ENCODE data around the gene ADAMTS17.

ADAMTS17 gene

DNA sequence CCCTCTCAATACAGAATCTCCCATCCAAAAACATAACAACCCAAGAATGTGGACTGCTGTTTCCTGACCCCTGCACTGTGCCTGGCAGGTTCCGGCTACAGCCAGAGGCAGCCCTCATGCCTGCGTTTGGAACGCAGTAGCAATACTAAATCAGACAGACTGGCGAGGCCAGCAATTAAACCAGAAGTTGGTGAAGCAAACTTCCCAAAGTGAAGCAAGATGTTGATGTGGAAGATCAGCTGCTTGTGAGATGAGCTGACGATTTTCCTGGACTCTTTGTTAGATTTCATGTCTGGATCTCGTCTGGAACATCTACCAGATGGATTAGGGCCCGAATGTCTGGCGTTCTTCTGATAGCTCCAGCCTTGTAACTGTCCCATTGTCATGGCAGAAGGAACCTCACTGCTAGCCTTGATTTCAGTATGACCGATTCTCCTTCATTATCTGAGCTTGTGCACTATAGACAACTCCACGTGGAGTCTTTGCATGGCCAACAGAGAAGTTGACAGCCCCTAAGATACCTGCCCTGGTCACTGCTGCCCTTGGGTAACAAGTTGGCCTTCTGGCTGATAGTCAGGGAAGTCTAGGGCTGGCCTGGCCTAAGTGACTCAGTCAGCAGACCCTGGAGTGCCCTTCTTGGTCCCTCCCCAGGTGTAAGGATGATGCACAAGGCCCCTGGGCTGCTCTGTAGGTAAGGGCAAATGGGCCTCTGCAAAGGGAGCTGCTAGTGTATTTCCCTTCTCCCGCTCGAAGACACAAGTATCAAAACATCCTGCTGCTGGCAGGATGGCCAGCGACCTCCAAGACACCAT, 126.5 kb downstream of the ADAMTS17 start:
- DNase-seq: no peak
- in situ Hi-C loops (cut with HindIII; ENCODE audit: low pct_ligation_motif_present, low pct_unique_long_range_greater_than_20kb, low sequenced_read_pairs): no loop called here

- in situ Hi-C loops (cut with HindIII; ENCODE audit: low pct_ligation_motif_present, low pct_unique_long_range_greater_than_20kb, low sequenced_read_pairs): no loop called here
- DNase-seq: no peak
These were observed 129.6 kb downstream of the ADAMTS17 start for GRCh38 chr15:100211855-100212850.

GRCh38 chr15:100210338-100210737, 131.4 kb downstream of the ADAMTS17 start:
- in situ Hi-C loops (cut with HindIII; ENCODE audit: low pct_ligation_motif_present, low pct_unique_long_range_greater_than_20kb, low sequenced_read_pairs): no loop called here
- DNase-seq: no peak

DNA sequence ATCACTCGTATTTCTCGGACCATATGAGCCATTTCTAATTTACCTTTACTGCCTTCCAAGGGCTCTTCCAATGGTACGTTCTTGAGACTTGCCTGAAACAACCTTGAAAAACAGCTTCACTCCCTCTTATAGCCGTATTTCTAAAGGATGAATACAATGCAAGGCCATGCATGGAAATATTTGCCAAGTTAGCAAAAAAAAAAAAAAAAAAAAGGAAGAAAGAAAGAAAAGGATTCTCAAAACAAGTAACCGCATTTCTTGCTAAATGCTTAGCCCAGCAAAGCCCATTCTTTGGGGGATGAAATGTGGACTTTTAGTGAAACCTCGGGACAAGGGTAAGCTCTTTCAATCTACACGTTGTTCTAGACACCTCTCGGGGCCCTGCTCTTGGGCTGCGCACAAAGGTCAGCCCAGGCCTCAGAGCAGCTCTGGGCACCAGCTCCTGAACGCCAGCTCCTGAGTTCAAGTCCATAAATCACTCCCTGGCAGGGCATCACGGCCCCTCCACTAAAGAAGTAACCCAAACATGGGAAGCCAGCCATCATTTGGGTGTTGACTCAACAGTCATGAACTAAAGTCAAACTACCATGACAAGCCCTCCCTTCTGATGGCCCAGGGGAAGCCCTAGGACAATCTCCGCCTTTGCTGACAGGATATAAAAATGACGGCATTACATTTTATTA, 132.7 kb downstream of the ADAMTS17 start:
- in situ Hi-C loops (cut with HindIII; ENCODE audit: low pct_ligation_motif_present, low pct_unique_long_range_greater_than_20kb, low sequenced_read_pairs): no loop called here
- DNase-seq: no peak

DNA sequence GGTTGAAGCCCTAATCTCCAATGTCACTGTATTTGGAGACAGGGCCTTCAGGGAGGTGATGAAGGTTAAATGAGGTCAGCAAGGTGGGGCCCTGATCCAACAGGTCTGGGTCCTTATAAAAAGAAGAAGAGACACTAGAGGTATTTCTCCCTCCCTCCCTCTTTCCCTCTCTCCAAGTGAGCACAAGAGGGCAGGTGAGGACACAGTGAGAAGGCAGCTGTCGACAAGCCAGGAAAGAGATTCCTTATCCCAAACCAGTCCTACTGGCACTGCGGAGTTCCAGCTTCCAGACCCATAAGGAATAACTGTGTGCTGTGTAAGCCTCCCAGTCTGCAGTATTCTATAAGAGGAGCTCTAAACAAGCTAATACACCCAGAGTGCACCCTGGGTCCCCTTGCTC, 134.7 kb downstream of the ADAMTS17 start:
- DNase-seq: no peak
- in situ Hi-C loops (cut with HindIII; ENCODE audit: low pct_ligation_motif_present, low pct_unique_long_range_greater_than_20kb, low sequenced_read_pairs): no loop called here

DNA sequence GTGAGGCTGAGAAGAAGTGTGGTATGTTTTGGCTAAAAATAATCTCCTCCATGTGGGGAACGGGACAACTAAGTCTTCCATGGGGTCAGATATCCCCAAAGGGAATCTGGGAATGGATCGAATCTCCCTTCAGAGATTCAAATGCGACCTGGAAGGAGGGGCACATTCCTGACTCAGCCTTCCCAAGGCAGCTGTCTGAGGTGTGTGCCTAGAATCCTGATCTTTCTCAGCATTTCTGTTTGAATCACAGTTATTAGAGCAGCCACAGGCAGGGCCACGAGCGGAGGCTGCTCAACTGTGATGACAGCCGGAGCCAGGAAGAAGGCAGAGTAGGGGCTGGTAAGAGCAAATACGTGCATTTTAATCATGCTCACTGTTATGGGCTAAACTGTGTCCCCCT, 135.1 kb downstream of the ADAMTS17 start:
- in situ Hi-C loops (cut with HindIII; ENCODE audit: low pct_ligation_motif_present, low pct_unique_long_range_greater_than_20kb, low sequenced_read_pairs): no loop called here
- DNase-seq: no peak

DNA sequence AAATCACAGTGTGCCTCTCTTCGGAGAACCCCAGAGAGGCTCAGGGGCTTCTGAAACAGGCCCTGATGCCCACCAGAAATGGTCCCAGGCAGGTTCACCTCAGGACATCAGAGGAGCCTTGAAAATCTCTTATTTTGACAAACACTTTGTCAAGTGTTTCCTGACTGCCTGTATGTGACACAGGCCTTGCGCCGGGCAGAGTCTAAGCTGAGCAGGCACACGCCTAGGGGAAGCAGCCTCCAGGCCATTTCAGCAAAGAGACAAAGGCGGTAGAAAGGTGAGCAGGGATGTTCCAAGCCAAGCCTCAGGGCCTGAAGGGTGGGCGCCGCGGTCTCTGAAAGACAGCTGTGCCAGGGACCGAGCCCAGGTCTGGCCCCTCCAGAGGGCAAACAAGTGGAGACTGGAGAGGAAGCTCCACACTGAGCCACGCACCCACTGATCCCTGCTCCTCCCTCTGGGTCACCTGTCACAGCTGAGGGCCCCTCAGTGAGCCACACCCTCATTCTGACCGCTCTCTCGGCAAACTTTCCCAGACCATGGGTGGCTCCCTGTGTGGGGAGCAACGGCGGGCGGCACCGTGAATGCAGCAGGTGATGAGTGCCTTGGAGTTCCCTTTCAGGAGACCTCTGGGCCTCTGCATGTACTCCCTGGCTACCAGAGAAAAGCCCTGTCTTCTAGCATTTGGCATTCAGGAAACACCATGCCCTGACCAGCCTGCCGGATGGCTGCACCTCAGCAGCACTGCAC, 136.1 kb downstream of the ADAMTS17 start:
- no peak for DNase-seq
- in situ Hi-C loops (cut with HindIII; ENCODE audit: low pct_ligation_motif_present, low pct_unique_long_range_greater_than_20kb, low sequenced_read_pairs): no loop called here

DNA sequence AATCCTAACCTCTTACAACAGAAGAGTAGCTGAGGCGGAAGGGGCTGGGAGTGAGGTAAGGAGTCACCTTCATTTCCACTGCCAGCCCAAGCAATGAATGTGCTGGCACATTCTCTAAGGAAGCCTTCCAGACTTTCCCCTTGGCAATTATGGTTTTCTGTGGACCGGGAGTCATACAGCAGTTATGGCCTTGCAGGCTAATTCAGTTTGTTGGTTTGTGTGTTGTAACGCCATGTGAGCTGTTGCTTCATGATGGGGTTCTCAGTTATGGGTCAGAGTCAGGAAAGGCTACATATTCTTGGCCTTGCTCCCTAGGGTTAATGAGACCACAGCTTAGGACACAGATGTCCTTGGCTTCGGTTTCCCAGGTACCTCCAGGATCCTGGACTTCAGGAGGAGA, 137.0 kb downstream of the ADAMTS17 start:
- in situ Hi-C loops (cut with HindIII; ENCODE audit: low pct_ligation_motif_present, low pct_unique_long_range_greater_than_20kb, low sequenced_read_pairs): no loop called here
- no peak for DNase-seq

DNA sequence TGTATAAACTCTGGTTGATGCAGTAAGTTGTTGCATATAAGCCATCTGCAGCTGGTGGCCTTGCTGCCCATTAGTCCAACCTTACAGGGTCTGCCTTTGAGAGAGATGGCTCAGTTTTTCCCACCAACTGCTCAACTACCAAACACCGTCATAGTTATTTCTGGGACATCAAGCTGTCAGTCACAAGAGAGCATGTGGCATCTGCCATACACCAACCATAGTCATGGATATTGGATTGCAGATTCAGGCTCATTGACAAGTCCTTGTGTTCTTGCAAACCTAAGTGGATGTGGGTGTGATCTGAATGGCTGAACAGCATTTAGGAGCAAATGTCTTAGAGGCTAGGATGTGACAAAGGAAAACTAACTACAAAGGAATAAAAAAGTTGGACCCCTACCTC, 137.6 kb downstream of the ADAMTS17 start:
- DNase-seq: no peak
- in situ Hi-C loops (cut with HindIII; ENCODE audit: low pct_ligation_motif_present, low pct_unique_long_range_greater_than_20kb, low sequenced_read_pairs): no loop called here

DNA sequence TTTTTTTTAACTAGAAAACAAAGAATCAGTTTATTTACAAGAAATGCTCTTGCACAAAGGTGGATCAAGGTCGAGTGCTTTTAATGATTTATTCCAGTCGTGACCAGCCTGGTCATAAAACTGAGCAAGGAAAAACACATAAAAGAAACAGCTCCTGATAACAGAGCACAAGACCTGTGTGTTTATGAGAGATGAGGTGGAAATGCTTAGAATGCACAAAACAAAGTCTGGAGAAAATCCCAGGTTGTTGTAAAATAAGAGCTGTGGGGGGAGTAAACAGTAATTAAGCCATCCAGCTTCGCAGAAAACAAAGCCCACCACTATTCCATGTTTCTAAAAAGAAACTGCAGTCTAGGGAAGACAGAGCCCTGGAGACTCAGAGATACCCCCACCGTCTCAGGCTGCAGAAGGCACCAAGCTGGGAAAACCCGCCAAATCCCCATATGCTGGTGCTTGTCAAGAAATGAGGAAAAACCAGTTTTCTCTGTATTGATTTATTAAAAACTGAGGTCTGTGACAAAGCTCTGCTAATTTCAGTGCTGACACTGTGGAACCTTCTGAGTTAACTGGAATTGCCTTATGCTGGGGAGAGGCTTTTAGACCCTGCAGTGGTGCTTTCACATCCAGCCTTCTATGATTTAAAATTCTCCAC, 139.3 kb downstream of the ADAMTS17 start:
- in situ Hi-C loops (cut with HindIII; ENCODE audit: low pct_ligation_motif_present, low pct_unique_long_range_greater_than_20kb, low sequenced_read_pairs): no loop called here
- DNase-seq: no peak

GRCh38 chr15:100201376-100202280, 140.1 kb downstream of the ADAMTS17 start:
- in situ Hi-C loops (cut with HindIII; ENCODE audit: low pct_ligation_motif_present, low pct_unique_long_range_greater_than_20kb, low sequenced_read_pairs): no loop called here
- DNase-seq: no peak

GRCh38 chr15:100200287-100200880, 141.4 kb downstream of the ADAMTS17 start:
- DNase-seq: no peak
- in situ Hi-C loops (cut with HindIII; ENCODE audit: low pct_ligation_motif_present, low pct_unique_long_range_greater_than_20kb, low sequenced_read_pairs): no loop called here

DNA sequence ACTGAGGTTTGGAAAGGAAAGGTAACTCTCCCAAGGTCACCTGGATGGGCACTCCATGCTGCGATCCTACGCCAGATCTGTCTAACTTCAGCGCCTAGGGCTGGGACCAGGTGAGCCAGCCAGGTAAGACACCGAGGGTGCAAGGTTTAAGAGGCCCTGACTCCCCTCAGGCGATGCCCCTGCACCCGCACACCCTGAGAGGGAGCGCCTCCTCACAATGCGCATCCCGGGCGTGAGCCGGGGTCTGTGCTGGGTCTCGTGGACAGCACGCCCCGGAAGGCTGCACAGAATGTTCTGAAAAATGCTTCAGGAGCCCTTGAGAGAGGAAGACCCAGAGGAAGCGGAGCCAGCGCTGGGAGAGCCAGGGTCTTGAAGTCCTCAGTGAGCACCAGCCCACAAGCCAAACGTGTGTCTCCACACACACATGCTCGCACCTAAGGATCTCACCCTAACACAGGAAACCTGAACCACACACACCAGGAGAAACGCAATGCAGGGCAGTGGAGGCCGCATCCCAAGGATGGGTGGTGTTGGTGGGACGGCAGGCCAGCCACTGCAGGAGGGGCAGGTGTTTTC, 142.0 kb downstream of the ADAMTS17 start:
- in situ Hi-C loops (cut with HindIII; ENCODE audit: low pct_ligation_motif_present, low pct_unique_long_range_greater_than_20kb, low sequenced_read_pairs): no loop called here
- no peak for DNase-seq

DNA sequence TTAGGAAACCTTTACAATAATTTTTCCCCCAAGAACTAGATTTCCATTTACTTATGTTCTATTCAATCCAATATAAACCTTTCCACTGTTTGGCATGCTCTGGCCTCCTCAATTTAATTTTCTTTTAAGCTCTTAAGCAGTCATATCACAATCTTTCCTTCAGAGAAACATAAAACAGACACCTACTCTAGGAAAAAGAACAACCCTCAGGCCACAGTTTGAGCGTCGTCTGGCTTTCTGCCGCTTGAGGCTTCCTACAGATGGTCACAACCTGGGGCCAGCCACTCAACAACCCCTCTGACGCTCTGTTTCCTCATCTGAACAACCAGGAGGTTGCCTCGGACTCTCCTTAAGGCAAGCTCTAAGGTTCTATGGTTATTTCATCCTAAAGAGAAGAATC, 143.3 kb downstream of the ADAMTS17 start:
- DNase-seq: no peak
- in situ Hi-C loops (cut with HindIII; ENCODE audit: low pct_ligation_motif_present, low pct_unique_long_range_greater_than_20kb, low sequenced_read_pairs): no loop called here

DNA sequence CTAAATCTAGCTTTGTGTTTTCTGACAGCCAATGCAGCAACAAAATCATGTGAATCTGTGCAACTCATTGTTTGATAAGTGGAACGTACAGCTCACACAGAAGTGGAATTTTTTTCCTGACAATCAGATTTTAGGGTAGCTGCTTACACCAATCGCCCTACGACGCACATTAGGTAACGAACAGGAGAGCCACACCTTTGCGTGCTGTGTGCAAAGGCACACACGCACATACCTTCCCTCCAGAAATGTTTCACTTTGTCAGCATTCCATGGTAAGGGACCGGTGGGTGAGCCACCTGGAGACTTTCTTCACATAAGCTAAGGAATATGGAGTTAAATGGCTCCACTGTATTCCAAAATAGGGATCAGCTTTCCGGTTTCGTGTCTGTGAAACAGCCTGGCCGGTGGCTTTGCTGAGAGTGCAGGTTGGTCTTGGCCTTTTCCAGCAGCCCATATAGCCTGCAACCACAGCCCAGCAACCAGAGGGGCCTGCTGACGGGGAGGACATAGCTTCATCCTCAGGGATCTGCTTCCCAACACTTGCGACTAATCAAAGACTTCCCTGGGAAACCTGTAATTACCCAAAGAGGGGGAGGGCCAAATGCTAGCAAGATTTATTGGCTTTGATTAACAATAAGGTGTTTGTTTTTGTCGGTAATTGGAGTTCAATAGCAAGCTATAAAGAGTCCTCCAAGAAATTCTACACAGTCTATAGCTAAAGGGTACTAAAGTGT, 145.3 kb downstream of the ADAMTS17 start:
- in situ Hi-C loops (cut with HindIII; ENCODE audit: low pct_ligation_motif_present, low pct_unique_long_range_greater_than_20kb, low sequenced_read_pairs): no loop called here
- no peak for DNase-seq

GRCh38 chr15:100194996-100195395, 146.8 kb downstream of the ADAMTS17 start:
- in situ Hi-C loops (cut with HindIII; ENCODE audit: low pct_ligation_motif_present, low pct_unique_long_range_greater_than_20kb, low sequenced_read_pairs): no loop called here

More at GRCh38 chr15:100194996-100195395, 146.8 kb downstream of the ADAMTS17 start:
- no peak for DNase-seq
